Measurements from ENCODE around the gene RPN2.

Gene RPN2

DNA sequence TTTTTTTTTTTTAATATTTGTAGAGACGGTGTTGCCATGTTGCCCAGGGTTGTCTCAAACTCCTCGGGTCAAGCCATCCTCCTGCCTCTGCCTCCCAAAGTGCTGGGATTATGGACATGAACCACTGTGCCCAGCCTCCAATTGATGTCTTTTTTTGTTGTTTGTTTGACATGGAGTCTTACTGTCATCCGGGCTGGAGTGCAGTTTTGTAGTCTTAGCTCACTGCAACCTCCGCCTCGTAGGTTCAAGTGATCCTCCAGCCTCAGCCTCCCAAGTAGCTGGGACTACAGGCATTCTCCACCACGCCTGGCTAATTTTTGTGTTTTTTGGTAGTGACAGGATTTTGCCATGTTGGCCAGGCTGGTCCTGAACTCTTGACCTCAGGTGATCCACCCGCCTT, 9.7 kb downstream of the RPN2 start:
- DNase-seq: no peak

GRCh38 chr20:37189416-37190016, 10.4 kb downstream of the RPN2 start:
- DNase-seq: no peak

- no peak for DNase-seq
Observed at GRCh38 chr20:37190354-37191112, 11.4 kb downstream of the RPN2 start.

- DNase-seq: peak; percentile 73
Observed at GRCh38 chr20:37192137-37192854, 13.2 kb downstream of the RPN2 start.

- no peak for DNase-seq
Observed at GRCh38 chr20:37193226-37193625, 14.1 kb downstream of the RPN2 start.

DNA sequence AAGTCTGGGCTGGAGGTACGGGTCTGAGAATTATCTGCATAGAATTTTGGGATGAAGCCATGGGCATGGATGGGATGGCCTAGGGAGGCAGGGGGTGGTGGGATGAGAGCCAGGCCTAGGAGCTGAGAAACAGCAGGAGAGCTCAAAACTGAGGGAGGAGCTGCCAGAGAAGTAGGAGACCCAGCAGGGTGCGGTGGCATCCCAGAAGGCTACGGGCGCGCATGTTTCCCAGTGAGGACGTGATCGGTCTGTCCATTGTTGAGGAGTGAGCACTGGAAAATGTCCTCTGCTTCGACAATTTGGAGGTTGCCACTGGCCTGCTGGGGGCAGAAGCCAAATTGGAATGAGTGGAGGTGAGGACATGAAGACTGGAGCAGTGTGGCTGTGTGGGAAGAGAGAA, 14.7 kb downstream of the RPN2 start:
- DNase-seq: no peak

DNA sequence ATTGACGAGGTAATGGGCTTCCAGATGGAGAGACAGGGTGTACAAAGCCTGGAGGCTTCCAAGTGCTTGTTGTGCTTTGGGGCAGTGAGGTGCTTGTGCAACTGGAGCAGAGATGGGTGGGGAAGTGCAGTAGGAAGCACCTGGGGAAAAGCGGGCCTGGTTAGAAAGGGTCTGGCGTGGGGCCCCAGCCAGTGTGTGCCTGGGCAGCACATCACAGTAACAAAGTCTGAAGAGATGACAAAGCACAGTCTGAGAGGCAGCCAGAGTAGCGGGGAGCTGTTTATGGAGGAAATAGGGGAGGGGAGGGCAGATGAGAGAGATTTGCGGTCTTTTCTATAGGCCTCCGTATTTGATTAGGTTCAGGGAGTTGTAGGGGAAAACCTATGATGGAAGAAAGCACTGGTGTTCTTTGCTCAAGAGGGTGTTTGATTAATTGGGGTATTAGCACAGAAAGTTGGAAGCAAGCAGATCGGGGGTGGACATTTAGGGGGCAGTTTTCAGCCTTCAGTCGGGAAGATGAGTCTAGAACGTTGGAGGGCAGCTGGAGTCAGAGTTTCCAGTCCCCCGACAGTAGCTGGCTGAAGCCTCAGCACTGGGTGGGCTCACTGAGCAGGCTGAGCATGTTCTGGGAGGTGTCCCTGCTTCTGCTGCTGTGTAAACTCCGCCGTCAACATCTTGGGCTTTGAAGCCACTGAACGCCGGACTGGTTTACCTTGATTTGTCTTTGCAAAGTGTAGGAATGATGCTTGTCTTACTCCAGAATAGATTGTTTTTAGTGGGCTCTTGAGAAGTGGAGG, 15.7 kb downstream of the RPN2 start:
- no peak for DNase-seq

DNA sequence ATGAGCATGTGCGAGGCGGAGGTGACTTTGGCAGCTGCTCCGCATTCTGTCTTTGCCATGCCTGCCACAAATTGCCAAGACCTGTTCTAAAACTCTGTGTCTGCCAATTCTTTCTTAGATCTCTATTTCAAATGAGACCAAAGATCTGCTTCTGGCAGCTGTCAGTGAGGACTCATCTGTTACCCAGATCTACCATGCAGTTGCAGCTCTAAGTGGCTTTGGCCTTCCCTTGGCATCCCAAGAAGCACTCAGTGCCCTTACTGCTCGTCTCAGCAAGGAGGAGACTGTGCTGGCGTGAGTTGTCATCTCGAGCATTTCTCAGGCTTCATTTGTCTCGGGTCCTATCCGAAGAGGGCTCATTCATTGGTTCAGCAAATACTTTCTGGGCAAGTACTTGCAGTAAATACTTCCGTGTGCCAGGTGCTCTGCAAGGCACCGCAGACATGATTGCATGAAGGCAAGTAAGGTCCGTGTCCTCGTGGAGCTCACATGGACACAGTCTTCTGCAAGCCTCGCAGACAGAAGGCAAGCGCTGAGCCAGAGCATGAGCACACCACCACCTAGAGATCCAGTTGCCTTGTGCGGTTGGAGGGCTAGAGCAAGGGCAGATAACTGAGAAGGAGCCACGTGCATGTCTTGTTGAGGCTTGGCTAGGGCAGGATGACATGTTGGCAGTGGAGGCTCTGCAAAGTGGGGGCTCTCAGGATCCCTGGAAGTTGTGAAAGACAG, 20.0 kb downstream of the RPN2 start:
- no peak for DNase-seq

DNA sequence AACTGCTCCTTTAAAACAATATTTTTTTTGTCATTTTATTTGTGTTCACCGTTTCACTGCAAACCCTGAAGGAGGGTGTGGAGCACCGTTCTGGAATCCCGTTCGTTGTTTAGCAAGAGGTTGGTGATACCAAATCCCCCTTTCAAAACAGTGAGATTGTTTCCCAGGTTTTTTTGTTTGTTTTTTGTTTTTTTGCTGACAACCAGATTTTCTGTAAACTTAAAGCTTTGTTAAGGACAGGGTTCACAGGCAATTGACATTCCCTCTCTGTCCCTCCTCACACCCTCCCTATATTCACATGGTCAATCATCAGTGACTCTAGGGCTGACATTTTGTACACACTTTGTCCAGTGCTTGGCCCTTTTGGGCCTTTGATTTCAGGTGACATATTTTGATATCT, 21.2 kb downstream of the RPN2 start:
- no peak for DNase-seq

- DNase-seq: no peak
Observed at GRCh38 chr20:37200926-37201826, 22.0 kb downstream of the RPN2 start.

- no peak for DNase-seq
Observed at GRCh38 chr20:37201827-37202162, 22.7 kb downstream of the RPN2 start.

DNA sequence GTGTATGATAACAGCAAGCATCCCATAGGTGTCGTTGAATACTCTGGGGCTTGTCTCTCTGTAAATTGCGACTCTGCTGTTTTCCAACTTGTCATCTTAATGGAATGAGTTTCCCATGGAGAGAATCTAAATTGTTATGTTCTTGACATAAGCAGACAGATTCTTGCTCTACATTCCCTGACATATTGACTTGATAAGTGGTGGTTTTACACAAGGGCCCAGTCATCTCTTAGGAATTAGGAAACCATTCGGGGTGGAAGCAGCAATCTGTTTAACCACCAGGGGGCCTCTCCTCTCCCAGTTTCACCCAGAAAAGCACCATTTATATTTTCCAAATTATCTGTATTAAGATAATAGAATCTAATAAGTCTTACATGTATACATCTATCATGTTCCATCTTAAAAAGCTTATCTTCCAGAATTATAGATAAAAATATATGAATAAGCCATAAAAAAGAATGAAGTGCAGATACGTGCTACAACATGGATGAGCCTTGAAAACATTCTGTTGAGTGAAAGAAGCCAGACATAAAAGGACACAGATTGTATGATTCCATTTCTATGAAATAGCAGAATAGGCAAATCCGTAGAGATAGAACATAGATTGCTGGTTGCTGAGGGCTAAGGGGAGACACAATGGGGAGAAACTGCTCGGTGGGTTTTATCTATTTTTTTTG, 23.3 kb downstream of the RPN2 start:
- peak; percentile 73 for DNase-seq

DNA sequence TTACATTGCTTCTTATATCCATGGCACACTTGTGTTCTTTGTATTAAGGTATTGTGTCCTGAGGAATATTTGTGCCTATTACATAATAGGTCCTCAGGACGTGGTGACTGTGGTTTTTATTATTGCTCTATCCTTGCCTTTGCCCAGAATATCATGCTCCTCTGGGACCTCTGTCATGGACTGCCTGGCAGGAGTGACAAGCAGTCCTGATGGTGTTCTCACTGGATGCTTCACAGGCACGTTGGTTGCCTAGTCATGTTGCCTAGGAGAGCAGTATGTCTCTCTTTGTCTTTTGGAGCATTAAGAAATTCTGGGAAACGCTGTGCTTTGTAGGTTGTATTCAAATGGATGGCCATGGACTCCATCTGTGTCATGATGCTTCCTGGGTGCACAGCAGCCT, 24.9 kb downstream of the RPN2 start:
- no peak for DNase-seq

DNA sequence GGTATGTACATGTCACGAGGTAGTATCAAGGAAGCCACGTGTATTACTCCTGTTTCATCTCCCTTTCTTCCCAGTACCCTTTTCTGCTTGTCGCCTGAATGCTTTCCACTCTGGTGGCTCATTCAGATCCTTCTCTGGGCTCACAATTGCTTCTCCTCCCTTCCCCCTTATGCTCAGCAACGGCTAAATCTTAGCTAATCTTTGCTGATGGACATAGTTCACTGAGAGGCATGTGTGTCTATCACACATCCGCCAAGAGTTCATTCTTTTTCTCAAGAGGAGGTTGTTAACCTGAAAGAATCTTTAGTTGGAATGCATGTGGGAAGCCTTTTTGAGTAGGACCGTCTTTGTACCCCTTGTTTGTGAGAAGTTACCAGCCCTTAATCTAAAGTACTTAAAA, 26.0 kb downstream of the RPN2 start:
- no peak for DNase-seq

GRCh38 chr20:37205794-37206193, 26.7 kb downstream of the RPN2 start:
- no peak for DNase-seq

- no peak for DNase-seq
Observed at GRCh38 chr20:37207171-37207570, 28.0 kb downstream of the RPN2 start.

GRCh38 chr20:37209193-37209592, 30.1 kb downstream of the RPN2 start:
- no peak for DNase-seq

DNA sequence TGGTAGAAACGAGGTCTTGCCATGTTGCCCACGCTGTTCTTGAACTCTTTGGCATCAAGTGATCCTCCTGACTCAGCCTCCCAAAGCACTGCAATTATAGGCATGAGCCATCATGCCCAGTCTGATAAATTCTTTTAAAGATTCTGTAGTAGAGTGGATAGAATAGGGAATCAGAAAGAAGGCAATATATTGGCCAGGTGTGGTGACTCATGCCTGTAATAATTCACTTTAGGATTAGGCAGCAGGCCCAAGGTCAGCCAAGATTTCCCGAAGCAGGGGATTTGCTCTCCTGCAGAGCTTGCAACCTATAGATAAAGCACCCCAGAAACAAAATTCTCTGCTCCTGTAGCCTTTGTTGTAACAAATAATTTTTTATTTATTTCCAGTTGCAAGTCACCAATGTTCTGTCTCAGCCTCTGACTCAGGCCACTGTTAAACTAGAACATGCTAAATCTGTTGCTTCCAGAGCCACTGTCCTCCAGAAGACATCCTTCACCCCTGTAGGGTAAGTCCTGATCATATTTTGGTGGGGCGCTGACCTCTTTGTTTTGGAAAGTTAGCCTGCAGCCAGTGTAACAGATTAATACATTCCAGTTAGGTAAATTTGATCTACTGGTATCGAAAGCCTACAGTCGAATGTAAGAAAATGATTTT, 30.7 kb downstream of the RPN2 start:
- no peak for DNase-seq

- peak; percentile 44 for DNase-seq
Observed at GRCh38 chr20:37218441-37218840, 39.3 kb downstream of the RPN2 start.

DNA sequence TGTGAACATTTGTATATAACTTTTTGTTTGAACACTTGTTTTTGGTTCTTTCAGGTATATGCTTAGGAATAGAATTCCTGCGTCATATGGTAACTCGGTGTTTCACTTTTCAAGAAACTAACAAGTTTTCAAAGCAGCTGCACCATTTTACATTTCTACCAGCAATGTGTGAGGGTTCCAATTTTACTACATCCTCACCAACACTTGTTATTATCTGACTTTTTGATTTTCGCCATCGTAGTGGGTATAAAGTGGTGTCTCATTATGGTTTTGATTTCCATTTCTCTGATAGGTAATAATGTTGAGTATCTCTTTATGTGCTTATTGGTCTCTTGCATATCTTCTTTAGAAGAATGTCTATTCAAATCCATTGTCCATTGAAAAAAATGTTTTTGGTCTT, 39.8 kb downstream of the RPN2 start:
- DNase-seq: no peak

Data from suppressor macrophage treated with lipopolysaccharide for 4 hours (primary cell).